SH-SY5Y (cell line): ENCODE results near the gene TAPT1.

Experiments
- GATA2 ChIP-seq: IDR thresholded peaks from 2 replicates; pipeline ENCODE4 v1.6.1; 2011; ENCODE audit warnings: mild to moderate bottlenecking, low read depth, low read length
- GATA3 ChIP-seq: IDR thresholded peaks from 2 replicates; pipeline ENCODE4 v1.6.1; 2011; ENCODE audit warnings: low read depth, mild to moderate bottlenecking, low read length, moderate library complexity

DNA sequence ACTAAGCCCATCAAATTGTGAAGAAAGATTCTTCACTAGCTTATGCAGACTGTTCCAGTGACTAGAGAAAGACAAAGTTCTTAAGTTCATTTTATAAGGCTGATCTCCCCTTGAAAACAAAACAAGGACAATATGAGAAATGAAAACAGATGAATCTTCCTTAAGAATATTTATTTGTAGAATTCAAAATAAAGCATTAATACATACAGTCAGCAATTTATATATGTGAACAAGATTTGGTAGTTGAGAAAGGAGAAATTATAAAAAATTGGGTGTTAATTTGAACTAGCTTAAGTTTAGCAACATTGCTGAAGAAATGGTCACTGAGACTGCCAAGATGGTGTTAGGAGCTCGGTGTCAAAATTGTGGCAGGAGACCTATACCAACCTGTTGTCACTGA is 41.4 kb upstream of the TAPT1 start:
- TF ChIP-seq GATA3 (no peak), GATA2 (no peak)
